ENCODE measurements around the gene CREM.
A peak's percentile ranks its signal among the peaks of the same experiment; 100 is the strongest.
"Not testable (repeated sequence)": the region's sequence is repeated elsewhere in the genome, so short reads cannot be mapped to it uniquely, and the experiment has no call there.

CREM gene

GRCh38 chr10:35212856-35213255 is 86.2 kb downstream of the CREM start:
- Mint-ChIP-seq H3K9me3 (no peaks in the 10 kb centered on the region), H3K36me3 (peaks cover 41 to 54% of the 10 kb centered on the region in 2 donors), H3K27me3 (no peaks in the 10 kb centered on the region), H3K27ac (peak overlapping the region; percentile 59), H3K4me1 (peaks cover 18 to 21% of the 10 kb centered on the region in 2 donors), H3K4me3 (no peak overlapping the region)
- ATAC-seq (replicated peaks) (no peak), DNase-seq (no peak)

GRCh38 chr10:35213699-35214098 is 87.1 kb downstream of the CREM start:
- DNase-seq = no peak
- peak overlapping the region; percentile 38 for H3K27ac Mint-ChIP-seq
- no peak for ATAC-seq (replicated peaks)
- H3K36me3 Mint-ChIP-seq = peaks cover 41 to 49% of the 10 kb centered on the region in 2 donors
- no peaks in the 10 kb centered on the region for H3K27me3 Mint-ChIP-seq
- H3K4me3 Mint-ChIP-seq = peak overlapping the region in 1 of 2 donors; percentile 24
- H3K4me1 Mint-ChIP-seq = peaks cover 24 to 25% of the 10 kb centered on the region in 2 donors
- no peaks in the 10 kb centered on the region for H3K9me3 Mint-ChIP-seq

- Mint-ChIP-seq H3K9me3 (no peaks in the 10 kb centered on the region), H3K27ac (peak overlapping the region; percentile 47), H3K4me1 (peaks cover 18 to 19% of the 10 kb centered on the region in 2 donors), H3K27me3 (no peaks in the 10 kb centered on the region), H3K36me3 (peaks cover 34 to 41% of the 10 kb centered on the region in 2 donors), H3K4me3 (no peak overlapping the region)
- ATAC-seq (replicated peaks) (no peak), DNase-seq (no peak)
Observed at GRCh38 chr10:35214607-35215020, 88.0 kb downstream of the CREM start.

GRCh38 chr10:35215107-35215506 is 88.5 kb downstream of the CREM start:
- DNase-seq (no peak), ATAC-seq (replicated peaks) (no peak)
- H3K4me3 Mint-ChIP-seq = no peak overlapping the region
- H3K27ac Mint-ChIP-seq = no peak overlapping the region
- no peaks in the 10 kb centered on the region for H3K27me3 Mint-ChIP-seq
- peaks cover 32 to 38% of the 10 kb centered on the region in 2 donors for H3K36me3 Mint-ChIP-seq
- H3K4me1 Mint-ChIP-seq = peaks cover 18 to 19% of the 10 kb centered on the region in 2 donors
- H3K9me3 Mint-ChIP-seq = no peaks in the 10 kb centered on the region

- peaks cover 15 to 19% of the 10 kb centered on the region in 2 donors for H3K4me1 Mint-ChIP-seq
- no peak overlapping the region for H3K27ac Mint-ChIP-seq
- peaks cover 20 to 28% of the 10 kb centered on the region in 2 donors for H3K36me3 Mint-ChIP-seq
- DNase-seq = no peak
- ATAC-seq (replicated peaks) = peak in 1 of 2 donors; percentile 36
- H3K4me3 Mint-ChIP-seq = no peak overlapping the region
- H3K27me3 Mint-ChIP-seq = no peaks in the 10 kb centered on the region
- H3K9me3 Mint-ChIP-seq = no peaks in the 10 kb centered on the region
Observed at GRCh38 chr10:35216303-35216905, 89.8 kb downstream of the CREM start.

- not testable (repeated sequence) for H3K27me3 Mint-ChIP-seq; ATAC-seq (replicated peaks); DNase-seq
Observed at GRCh38 chr10:35216956-35217355, 90.3 kb downstream of the CREM start.

GRCh38 chr10:35217455-35217854 is 90.8 kb downstream of the CREM start:
- Mint-ChIP-seq H3K27me3 (no peaks in the 10 kb centered on the region), H3K4me1 (peaks cover 15 to 19% of the 10 kb centered on the region in 2 donors), H3K9me3 (no peaks in the 10 kb centered on the region), H3K27ac (no peak overlapping the region), H3K4me3 (no peak overlapping the region), H3K36me3 (peaks cover 14 to 17% of the 10 kb centered on the region in 2 donors)
- ATAC-seq (replicated peaks) (no peak), DNase-seq (no peak)

More at GRCh38 chr10:35216956-35217355, 90.3 kb downstream of the CREM start:
- Mint-ChIP-seq H3K27ac (peak overlapping the region; percentile 20), H3K4me1 (peaks cover 15 to 19% of the 10 kb centered on the region in 2 donors), H3K36me3 (peaks cover 16 to 22% of the 10 kb centered on the region in 2 donors)
- not testable (repeated sequence) for H3K4me3 Mint-ChIP-seq, H3K9me3 Mint-ChIP-seq

- peaks cover 15 to 19% of the 10 kb centered on the region in 2 donors for H3K4me1 Mint-ChIP-seq
- H3K27ac Mint-ChIP-seq = peak overlapping the region; percentile 88
- peaks cover 7% of the 10 kb centered on the region in 2 donors for H3K36me3 Mint-ChIP-seq
- peak; percentile 62 for DNase-seq
- H3K9me3 Mint-ChIP-seq = no peaks in the 10 kb centered on the region
- peak; percentile 87 to 91 for ATAC-seq (replicated peaks)
- H3K27me3 Mint-ChIP-seq = peaks cover 0 to 4% of the 10 kb centered on the region in 2 donors
- H3K4me3 Mint-ChIP-seq = peak overlapping the region in 1 of 2 donors; percentile 11
Observed at GRCh38 chr10:35218339-35218955, 91.8 kb downstream of the CREM start.

GRCh38 chr10:35219292-35219691 is 92.6 kb downstream of the CREM start:
- peaks cover 15 to 19% of the 10 kb centered on the region in 2 donors for H3K4me1 Mint-ChIP-seq
- H3K36me3 Mint-ChIP-seq = peaks cover under 1 to 3% of the 10 kb centered on the region in 2 donors
- no peak overlapping the region for H3K27ac Mint-ChIP-seq
- H3K9me3 Mint-ChIP-seq = no peaks in the 10 kb centered on the region
- H3K27me3 Mint-ChIP-seq = peaks cover 0 to 7% of the 10 kb centered on the region in 2 donors
- DNase-seq (no peak), ATAC-seq (replicated peaks) (no peak)
- H3K4me3 Mint-ChIP-seq = no peak overlapping the region

GRCh38 chr10:35219891-35220890 is 93.5 kb downstream of the CREM start:
- Mint-ChIP-seq H3K27me3 (peaks cover 0 to 7% of the 10 kb centered on the region in 2 donors), H3K27ac (no peak overlapping the region), H3K4me3 (no peak overlapping the region), H3K9me3 (peaks cover 2% of the 10 kb centered on the region in 2 donors), H3K4me1 (peaks cover 15 to 19% of the 10 kb centered on the region in 2 donors), H3K36me3 (peaks cover 0 to 3% of the 10 kb centered on the region in 2 donors)
- no peak for DNase-seq
- no peak for ATAC-seq (replicated peaks)

GRCh38 chr10:35223016-35223415 is 96.4 kb downstream of the CREM start:
- no peak overlapping the region for H3K27ac Mint-ChIP-seq
- ATAC-seq (replicated peaks) (no peak), DNase-seq (no peak)
- peaks cover 4% of the 10 kb centered on the region in 2 donors for H3K9me3 Mint-ChIP-seq
- H3K4me3 Mint-ChIP-seq = no peak overlapping the region
- peaks cover 7 to 9% of the 10 kb centered on the region in 2 donors for H3K4me1 Mint-ChIP-seq
- peaks cover 0 to 3% of the 10 kb centered on the region in 2 donors for H3K36me3 Mint-ChIP-seq
- peaks cover 0 to 7% of the 10 kb centered on the region in 2 donors for H3K27me3 Mint-ChIP-seq

GRCh38 chr10:35224045-35224740 is 97.5 kb downstream of the CREM start:
- Mint-ChIP-seq H3K4me3 (no peak overlapping the region), H3K4me1 (no peaks in the 10 kb centered on the region), H3K27ac (no peak overlapping the region)

GRCh38 chr10:35225204-35225603 is 98.6 kb downstream of the CREM start:
- Mint-ChIP-seq H3K4me1 (no peaks in the 10 kb centered on the region), H3K4me3 (no peak overlapping the region), H3K27me3 (peaks cover 0 to 7% of the 10 kb centered on the region in 2 donors), H3K9me3 (peaks cover 4% of the 10 kb centered on the region in 2 donors), H3K27ac (no peak overlapping the region), H3K36me3 (no peaks in the 10 kb centered on the region)
- ATAC-seq (replicated peaks) = no peak
- no peak for DNase-seq

More at GRCh38 chr10:35224045-35224740, 97.5 kb downstream of the CREM start:
- Mint-ChIP-seq H3K36me3 (no peaks in the 10 kb centered on the region), H3K27me3 (peaks cover 0 to 7% of the 10 kb centered on the region in 2 donors), H3K9me3 (peaks cover 4% of the 10 kb centered on the region in 2 donors)
- ATAC-seq (replicated peaks) (no peak), DNase-seq (no peak)
